Keratinocyte (primary cell): Measurements from ENCODE around the gene PIWIL1. TPM values are rescaled to one million over a fixed set of nuclear protein-coding genes. Genes with fewer than 3 reads are reported as not detected.

ENCODE experiments used
- DNase-seq: peaks from one replicate; pipeline ENCODE4 v3.0.0-alpha.2; 2011; ENCODE audit warnings: low read depth, missing footprints, low spot score
- FAIRE-seq: peaks from 2 replicates; lab custom pipeline; 2011; peaks lifted over from hg19 to GRCh38; lab: Jason Lieb, UNC
- H2AFZ ChIP-seq: 2 replicates; pipeline ENCODE4 v1.6.0; 2012; ENCODE audit warnings: low read length, control low read depth, inconsistent platforms; ENCODE audit not compliant: control insufficient read depth
- H3K27ac ChIP-seq: 2 replicates; pipeline ENCODE4 v1.5.1; 2011; ENCODE audit warnings: low read length; ENCODE audit not compliant: control insufficient read depth, insufficient read depth
- H3K27me3 ChIP-seq: 3 replicates; pipeline ENCODE4 v1.6.0; 2011; ENCODE audit warnings: low read length; ENCODE audit not compliant: control insufficient read depth, insufficient read depth; ENCODE audit errors: extremely low read depth
- H3K36me3 ChIP-seq, 2 experiments: 2 replicates in 1 of 2; 3 replicates in 1 of 2; pipeline ENCODE4 v1.5.1; 2011; ENCODE audit warnings: low read length in 2 of 2, mild to moderate bottlenecking in 1 of 2; ENCODE audit not compliant: control insufficient read depth in 2 of 2, insufficient read depth in 2 of 2; ENCODE audit errors: extremely low read depth in 1 of 2
- H3K4me1 ChIP-seq: 3 replicates; pipeline ENCODE4 v1.5.1; 2011; ENCODE audit warnings: low read length; ENCODE audit not compliant: control insufficient read depth, insufficient read depth; ENCODE audit errors: extremely low read depth
- H3K4me2 ChIP-seq: 3 replicates; pipeline ENCODE4 v1.6.0; 2011; ENCODE audit warnings: low read depth, low read length; ENCODE audit not compliant: control insufficient read depth, insufficient read depth; ENCODE audit errors: extremely low read depth
- H3K4me3 ChIP-seq, 3 experiments: fragments of 200-600 bp in 1 of 3; sonication (generic) in 1 of 3; 2 replicates in 2 of 3; 3 replicates in 1 of 3; pipeline ENCODE4 v1.5.1; 2011 to 2016; ENCODE audit warnings: low read length in 3 of 3, mild to moderate bottlenecking in 3 of 3, control low read depth in 2 of 3, inconsistent platforms in 1 of 3, low read depth in 1 of 3, mixed read lengths in 1 of 3, mixed run types in 1 of 3, moderate library complexity in 1 of 3; ENCODE audit not compliant: control insufficient read depth in 2 of 3, insufficient read depth in 2 of 3; ENCODE audit errors: extremely low read depth in 1 of 3
- H3K79me2 ChIP-seq: 2 replicates; pipeline ENCODE4 v1.6.0; 2012; ENCODE audit warnings: low read length; ENCODE audit not compliant: control insufficient read depth, insufficient read depth
- H3K9ac ChIP-seq: 3 replicates; pipeline ENCODE4 v1.6.0; 2011; ENCODE audit warnings: low read length; ENCODE audit not compliant: control insufficient read depth, insufficient read depth; ENCODE audit errors: extremely low read depth
- H3K9me1 ChIP-seq: 3 replicates; pipeline ENCODE4 v1.6.0; 2011; ENCODE audit warnings: low read length; ENCODE audit not compliant: control insufficient read depth, insufficient read depth; ENCODE audit errors: extremely low read depth
- H3K9me3 ChIP-seq: 2 replicates; pipeline ENCODE4 v1.5.1; 2012; ENCODE audit warnings: low read depth, low read length; ENCODE audit not compliant: control insufficient read depth
- H4K20me1 ChIP-seq: 3 replicates; pipeline ENCODE4 v1.6.0; 2011; ENCODE audit warnings: low read length; ENCODE audit not compliant: control insufficient read depth, insufficient read depth; ENCODE audit errors: extremely low read depth
- CTCF ChIP-seq, 3 experiments: IDR thresholded peaks in 1 of 3; conservative IDR thresholded peaks in 1 of 3; optimal IDR thresholded peaks in 1 of 3; 2 replicates in 2 of 3; 3 replicates in 1 of 3; pipeline versions ENCODE3 to v1.5.1; 2011; ENCODE audit warnings: low read length in 3 of 3, mild to moderate bottlenecking in 3 of 3, moderate library complexity in 2 of 3, control low read depth in 1 of 3, inconsistent platforms in 1 of 3; ENCODE audit not compliant: insufficient read depth in 2 of 3; ENCODE audit errors: extremely low read depth in 1 of 3
- EZH2 ChIP-seq: IDR thresholded peaks from one replicate; pipeline ENCODE4 v1.6.1; 2012; ENCODE audit warnings: inconsistent platforms, mild to moderate bottlenecking, low read length, moderate library complexity
- dilution Hi-C: fragments of 300-500 bp; cut with MboI; formaldehyde crosslinking; loops from one replicate; pipeline ENCODE4 v1.7.0; 2020; ENCODE audit warnings: low sequenced_read_pairs; ENCODE audit not compliant: extremely low pct_ligation_motif_present
- polyA plus RNA-seq, 5 experiments: library from polyadenylated mRNA; depleted of rRNA in 3 of 5; stranded (reverse) in 3 of 5; stranded (forward) in 1 of 5; unstranded in 1 of 5; fragments of >200 nt; gene quantifications; 1 replicate in 1 of 5; 2 replicates in 3 of 5; 3 replicates in 1 of 5; pipeline versions ENCODE4 v1.2.1 to v1.2.3, GENCODE V29; 2011 to 2012; ENCODE audit warnings: missing spikeins in 2 of 5, low read depth in 1 of 5, low replicate concordance in 1 of 5

PIWIL1 gene
- polyA plus RNA-seq, 1 donor (not counting 4 experiments of a cell fraction or from before 2014, with no cell fraction given) = 0.13 TPM

- FAIRE-seq = no peak
- Histone ChIP-seq H3K4me1 (no peaks in the 10 kb centered on the region), H2AFZ (no peak overlapping the region), H3K9me3 (no peaks in the 10 kb centered on the region), H3K9me1 (no peaks in the 10 kb centered on the region), H3K36me3 (no peaks in the 10 kb centered on the region), H3K4me2 (no peak overlapping the region), H4K20me1 (no peaks in the 10 kb centered on the region), H3K4me3 (no peak overlapping the region), H3K27me3 (no peaks in the 10 kb centered on the region), H3K27ac (no peak overlapping the region), H3K79me2 (no peaks in the 10 kb centered on the region), H3K9ac (no peak overlapping the region)
- no peak for DNase-seq
- dilution Hi-C loops = no loop called here
- TF ChIP-seq EZH2 (no peak), CTCF (optimal IDR thresholded peaks at IDR 0.05 in 1 of 3, IDR thresholded peaks at IDR 0.05 in 1 of 3, conservative IDR thresholded peaks at IDR 0.05 in 1 of 3; ENCODE audit: extremely low read depth in 1 of 3, insufficient read depth in 2 of 3, low read length in 3 of 3) (peak in 1 of 3 experiments; percentile 17)
Measured at GRCh38 chr12:130401703-130402102, 64.0 kb downstream of the PIWIL1 start.

DNA sequence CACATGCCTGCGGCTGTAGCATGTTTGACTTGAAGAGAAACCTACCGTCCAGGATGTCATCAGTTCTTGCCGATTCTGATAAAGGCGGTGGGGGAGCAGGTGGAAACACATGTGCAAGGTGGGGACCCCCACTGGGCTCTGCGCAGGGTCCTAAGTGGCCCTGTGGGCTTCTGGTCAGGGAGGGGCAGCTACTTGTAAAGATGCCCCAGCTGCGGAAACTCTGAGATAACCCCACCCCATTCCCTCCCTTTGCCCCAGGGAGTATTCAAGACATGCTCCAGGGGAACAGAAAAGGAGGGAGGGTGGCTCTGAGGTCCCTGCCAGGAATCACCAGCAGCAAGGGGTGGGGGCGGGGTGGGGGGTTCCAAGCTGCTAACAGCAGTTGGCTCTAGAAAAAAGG lies 67.6 kb downstream of the PIWIL1 start:
- FAIRE-seq (no peak), DNase-seq (no peak)
- no peaks in the 10 kb centered on the region for H3K9me3 ChIP-seq
- no peaks in the 10 kb centered on the region for H4K20me1 ChIP-seq
- H3K9me1 ChIP-seq = no peaks in the 10 kb centered on the region
- no peaks in the 10 kb centered on the region for H3K27me3 ChIP-seq
- H3K9ac ChIP-seq = no peak overlapping the region
- no peak overlapping the region for H3K27ac ChIP-seq
- H2AFZ ChIP-seq = no peak overlapping the region
- dilution Hi-C loops = no loop called here
- H3K4me1 ChIP-seq = no peaks in the 10 kb centered on the region
- H3K79me2 ChIP-seq = no peaks in the 10 kb centered on the region
- H3K36me3 ChIP-seq = no peaks in the 10 kb centered on the region
- TF ChIP-seq EZH2 (no peak), CTCF (optimal IDR thresholded peaks at IDR 0.05 in 1 of 3, IDR thresholded peaks at IDR 0.05 in 1 of 3, conservative IDR thresholded peaks at IDR 0.05 in 1 of 3; ENCODE audit: extremely low read depth in 1 of 3, insufficient read depth in 2 of 3, low read length in 3 of 3) (no peak)
- no peak overlapping the region for H3K4me3 ChIP-seq
- no peak overlapping the region for H3K4me2 ChIP-seq
